CD14-positive monocyte (primary cell): Measurements from ENCODE around the gene FIBCD1. TPM values are rescaled to one million over a fixed set of nuclear protein-coding genes. Genes with fewer than 3 reads are reported as not detected.

Experiments
- DNase-seq, 3 donors: peaks; one replicate each; pipeline ENCODE4 v3.0.0-alpha.2; 2011 to 2022
- H2AFZ ChIP-seq: 2 replicates; pipeline ENCODE4 v1.6.0; 2012; ENCODE audit warnings: mild to moderate bottlenecking, low read depth, low read length, inconsistent platforms; ENCODE audit not compliant: insufficient read depth, poor library complexity, severe bottlenecking
- H3K27ac ChIP-seq, 2 donors: 1 replicate in 1 of 2; 2 replicates in 1 of 2; pipeline ENCODE4 v1.5.1; 2012 to 2013; ENCODE audit warnings: low read length in 2 of 2, control low read depth in 1 of 2, inconsistent platforms in 1 of 2, low read depth in 1 of 2, mild to moderate bottlenecking in 1 of 2
- H3K27me3 ChIP-seq, 2 donors: one replicate each; pipeline versions ENCODE4 v1.6.0 to v1.6.1; 2011 to 2013; ENCODE audit warnings: low read length in 2 of 2; ENCODE audit not compliant: control insufficient read depth in 2 of 2, insufficient read depth in 2 of 2
- H3K36me3 ChIP-seq, 2 donors: replicated peaks in 1 of 2; 1 replicate in 1 of 2; 2 replicates in 1 of 2; pipeline versions ENCODE4 v1.5.1 to v1.6.1; 2012 to 2013; ENCODE audit warnings: low read length in 2 of 2, control low read depth in 1 of 2, inconsistent platforms in 1 of 2, mild to moderate bottlenecking in 1 of 2; ENCODE audit not compliant: insufficient read depth in 2 of 2, control insufficient read depth in 1 of 2
- H3K4me1 ChIP-seq, 2 donors: 1 replicate in 1 of 2; 2 replicates in 1 of 2; pipeline versions ENCODE4 v1.5.1 to v1.6.1; 2012 to 2013; ENCODE audit warnings: low read length in 2 of 2, control low read depth in 1 of 2, inconsistent platforms in 1 of 2, mild to moderate bottlenecking in 1 of 2, moderate library complexity in 1 of 2; ENCODE audit not compliant: insufficient read depth in 2 of 2, control insufficient read depth in 1 of 2
- H3K4me2 ChIP-seq: replicated peaks from 2 replicates; pipeline ENCODE3; 2012; ENCODE audit warnings: low read length, moderate library complexity, mild to moderate bottlenecking; ENCODE audit not compliant: poor library complexity, severe bottlenecking; ENCODE audit errors: extremely low read depth
- H3K4me3 ChIP-seq, 3 experiments: fragments of 200-600 bp in 1 of 3; sonication (generic) in 1 of 3; replicated peaks in 1 of 3; 1 replicate in 2 of 3; 2 replicates in 1 of 3; pipeline ENCODE4 v1.5.1; 2011 to 2013; ENCODE audit warnings: low read length in 3 of 3, mild to moderate bottlenecking in 3 of 3, control low read depth in 2 of 3, low read depth in 2 of 3, inconsistent platforms in 1 of 3, moderate library complexity in 1 of 3
- H3K79me2 ChIP-seq: 2 replicates; pipeline ENCODE4 v1.6.0; 2012; ENCODE audit warnings: mild to moderate bottlenecking, control low read depth, inconsistent platforms, low read length, moderate library complexity; ENCODE audit not compliant: insufficient read depth
- H3K9ac ChIP-seq: 2 replicates; pipeline ENCODE4 v1.6.0; 2017; ENCODE audit warnings: low read length, mild to moderate bottlenecking; ENCODE audit not compliant: insufficient read depth, poor library complexity, severe bottlenecking
- H3K9me3 ChIP-seq, 2 donors: replicated peaks in 1 of 2; 1 replicate in 1 of 2; 2 replicates in 1 of 2; pipeline versions ENCODE4 v1.5.1 to v1.6.1; 2012 to 2013; ENCODE audit warnings: low read length in 2 of 2, control low read depth in 1 of 2; ENCODE audit not compliant: control insufficient read depth in 1 of 2, insufficient read depth in 1 of 2
- H4K20me1 ChIP-seq: 2 replicates; pipeline ENCODE4 v1.6.0; 2012; ENCODE audit warnings: mild to moderate bottlenecking, low read length, control low read depth, moderate library complexity; ENCODE audit not compliant: insufficient read depth
- H3K27ac Mint-ChIP-seq, 7 donors: one replicate each; pipeline ENCODE4 v1.8.0; 2020; ENCODE audit warnings: mild to moderate bottlenecking in 7 of 7, mixed read lengths in 7 of 7, moderate library complexity in 6 of 7, inconsistent platforms in 2 of 7
- H3K27me3 Mint-ChIP-seq, 3 donors: one replicate each; pipeline ENCODE4 v1.8.0; 2021 to 2022; ENCODE audit warnings: low read depth in 3 of 3, mild to moderate bottlenecking in 3 of 3, mixed read lengths in 3 of 3, moderate library complexity in 3 of 3, inconsistent platforms in 1 of 3
- H3K36me3 Mint-ChIP-seq, 2 donors: one replicate each; pipeline ENCODE4 v1.8.0; 2020; ENCODE audit warnings: mixed read lengths in 2 of 2, inconsistent platforms in 1 of 2, mild to moderate bottlenecking in 1 of 2
- H3K4me1 Mint-ChIP-seq: one replicate; pipeline ENCODE4 v1.8.0; 2020; ENCODE audit warnings: mild to moderate bottlenecking, mixed read lengths
- H3K4me3 Mint-ChIP-seq, 2 donors: one replicate each; pipeline ENCODE4 v1.8.0; 2020; ENCODE audit warnings: mild to moderate bottlenecking in 2 of 2, mixed read lengths in 2 of 2, moderate library complexity in 1 of 2
- H3K9me3 Mint-ChIP-seq, 7 donors: one replicate each; pipeline ENCODE4 v1.8.0; 2020 to 2022; ENCODE audit warnings: mixed read lengths in 7 of 7, mild to moderate bottlenecking in 6 of 7, moderate library complexity in 6 of 7, inconsistent platforms in 2 of 7
- WGBS: methylation state at CpG from one replicate; pipeline ENCODE4 v1.1.5; 2013; ENCODE audit warnings: missing lambda C conversion rate; ENCODE audit not compliant: insufficient coverage; 5-methylcytosine and 5-hydroxymethylcytosine counted together
- intact Hi-C, 2 donors: fragments of 100-400 bp; cut with micrococcal nuclease; formaldehyde crosslinking; loops; one replicate each; pipeline versions ENCODE4 v1.15.0 to v1.15.1; 2023
- polyA plus RNA-seq, 3 donors: library from polyadenylated mRNA; depleted of rRNA in 1 of 3; unstranded in 2 of 3; stranded (reverse) in 1 of 3; fragments of 300-500 nt in 2 of 3; fragments of >200 nt in 1 of 3; fragmentation: Illumina TruSeq in 2 of 3; gene quantifications; 1 replicate in 2 of 3; 2 replicates in 1 of 3; pipeline ENCODE4 v1.2.3, GENCODE V29; 2012 to 2021
- TF ChIP-seq, protein P1 (sequence below): fragments of 200-600 bp; IDR thresholded peaks from one replicate; pipeline ENCODE4 v1.8.0; 2022; ENCODE audit warnings: antibody characterized with exemption, mild to moderate bottlenecking

FIBCD1 gene
- polyA plus RNA-seq, 3 donors, result not detected

DNA sequence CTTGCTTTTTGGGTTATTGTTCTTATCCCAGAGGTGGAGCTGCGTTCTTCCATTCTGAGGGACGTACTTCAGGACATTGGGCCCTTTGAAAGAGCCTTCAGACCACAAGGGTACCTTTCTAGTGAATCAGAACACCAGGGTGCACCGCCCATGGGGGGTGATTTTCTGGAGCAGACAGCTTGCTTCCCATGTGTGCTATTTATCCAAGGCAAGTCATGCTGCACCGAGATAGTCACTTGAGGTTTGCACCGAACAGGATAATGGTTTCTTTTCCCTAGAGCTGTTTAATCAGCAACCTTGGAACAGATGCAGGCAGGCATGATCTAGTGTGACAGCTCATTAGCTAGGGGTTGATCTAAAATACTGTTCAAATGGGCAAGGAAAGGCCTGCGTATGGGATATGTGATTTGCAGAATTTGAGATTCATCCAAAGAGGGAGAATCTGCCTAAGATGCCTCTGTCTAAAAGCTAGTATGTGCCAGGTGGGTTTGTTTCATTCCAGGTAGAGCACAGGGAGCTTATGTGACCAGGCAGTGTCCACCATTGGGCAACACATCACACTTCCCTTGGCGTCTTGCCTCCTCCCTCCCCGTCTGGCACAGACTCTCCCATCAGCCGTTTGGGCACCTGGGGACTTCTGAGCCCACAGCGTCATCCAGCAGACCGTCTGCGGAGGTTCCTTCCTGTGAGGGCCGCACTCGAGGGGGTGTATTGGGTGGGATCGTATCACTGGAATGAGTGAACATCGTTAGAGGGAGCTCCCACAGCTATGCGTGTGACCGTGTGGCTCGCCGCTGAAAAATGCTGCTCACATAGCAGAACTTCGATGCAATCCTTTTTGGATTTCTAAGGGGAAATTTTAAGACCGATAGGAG is 80.9 kb downstream of the FIBCD1 start:
- WGBS, result 81% methylated on average over 18 of the region's 22 CpGs
- Mint-ChIP-seq H3K27me3 (peaks cover 0 to 2% (median 0%) of the 10 kb centered on the region in 3 donors), H3K4me1 (peaks cover 4% of the 10 kb centered on the region), H3K27ac (peak overlapping the region in 1 of 7 donors; percentile 19), H3K9me3 (no peaks in the 10 kb centered on the region), H3K36me3 (peaks cover 70 to 73% of the 10 kb centered on the region in 2 donors), H3K4me3 (no peak overlapping the region)
- H2AFZ ChIP-seq, result no peak overlapping the region
- H3K27me3 ChIP-seq, result no peaks in the 10 kb centered on the region
- no peak for DNase-seq
- peaks cover 42 to 90% of the 10 kb centered on the region in 2 donors for H3K36me3 ChIP-seq
- TF ChIP-seq, protein P1, sequence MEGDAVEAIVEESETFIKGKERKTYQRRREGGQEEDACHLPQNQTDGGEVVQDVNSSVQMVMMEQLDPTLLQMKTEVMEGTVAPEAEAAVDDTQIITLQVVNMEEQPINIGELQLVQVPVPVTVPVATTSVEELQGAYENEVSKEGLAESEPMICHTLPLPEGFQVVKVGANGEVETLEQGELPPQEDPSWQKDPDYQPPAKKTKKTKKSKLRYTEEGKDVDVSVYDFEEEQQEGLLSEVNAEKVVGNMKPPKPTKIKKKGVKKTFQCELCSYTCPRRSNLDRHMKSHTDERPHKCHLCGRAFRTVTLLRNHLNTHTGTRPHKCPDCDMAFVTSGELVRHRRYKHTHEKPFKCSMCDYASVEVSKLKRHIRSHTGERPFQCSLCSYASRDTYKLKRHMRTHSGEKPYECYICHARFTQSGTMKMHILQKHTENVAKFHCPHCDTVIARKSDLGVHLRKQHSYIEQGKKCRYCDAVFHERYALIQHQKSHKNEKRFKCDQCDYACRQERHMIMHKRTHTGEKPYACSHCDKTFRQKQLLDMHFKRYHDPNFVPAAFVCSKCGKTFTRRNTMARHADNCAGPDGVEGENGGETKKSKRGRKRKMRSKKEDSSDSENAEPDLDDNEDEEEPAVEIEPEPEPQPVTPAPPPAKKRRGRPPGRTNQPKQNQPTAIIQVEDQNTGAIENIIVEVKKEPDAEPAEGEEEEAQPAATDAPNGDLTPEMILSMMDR, result no peak
- H4K20me1 ChIP-seq, result no peaks in the 10 kb centered on the region
- H3K9me3 ChIP-seq, result no peaks in the 10 kb centered on the region
- no peaks in the 10 kb centered on the region for H3K4me1 ChIP-seq
- H3K4me3 ChIP-seq, result no peak overlapping the region
- no peak overlapping the region for H3K27ac ChIP-seq
- intact Hi-C loops, result no loop called here
- no peak overlapping the region for H3K9ac ChIP-seq
- peaks cover 2% of the 10 kb centered on the region for H3K79me2 ChIP-seq
- H3K4me2 ChIP-seq, result no peak overlapping the region

DNA sequence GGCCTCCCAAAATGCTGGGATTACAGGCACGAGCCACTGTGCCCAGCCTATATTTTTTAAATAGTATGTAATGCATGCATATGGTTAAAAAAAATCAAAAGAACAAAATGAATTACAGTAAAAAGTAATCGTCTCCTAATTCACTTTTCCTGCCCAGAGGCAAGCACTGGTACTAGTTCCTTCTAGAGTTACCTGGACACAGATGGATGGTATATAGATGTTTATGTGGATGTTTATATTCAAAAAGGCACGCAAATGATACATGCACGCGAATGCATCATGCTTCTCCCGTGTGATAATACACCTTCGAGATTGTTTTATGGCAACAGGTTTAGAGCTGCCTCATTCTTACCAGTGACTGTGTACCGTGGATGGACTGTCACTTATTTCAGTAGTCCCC is 82.6 kb downstream of the FIBCD1 start:
- Histone ChIP-seq H3K4me1 (no peaks in the 10 kb centered on the region), H3K36me3 (peaks cover 36 to 74% of the 10 kb centered on the region in 2 donors), H3K79me2 (peaks cover 9% of the 10 kb centered on the region), H3K4me2 (no peak overlapping the region), H3K4me3 (no peak overlapping the region), H3K9me3 (no peaks in the 10 kb centered on the region), H3K27ac (no peak overlapping the region), H3K9ac (no peak overlapping the region), H4K20me1 (no peaks in the 10 kb centered on the region), H3K27me3 (no peaks in the 10 kb centered on the region), H2AFZ (no peak overlapping the region)
- no peak overlapping the region for H3K4me3 Mint-ChIP-seq
- H3K9me3 Mint-ChIP-seq, result no peaks in the 10 kb centered on the region
- H3K27me3 Mint-ChIP-seq, result peaks cover 0 to 2% (median 0%) of the 10 kb centered on the region in 3 donors
- 100% methylated on average over 5 of the region's 8 CpGs for WGBS
- DNase-seq, result no peak
- H3K4me1 Mint-ChIP-seq, result peaks cover 4% of the 10 kb centered on the region
- peaks cover 56 to 59% of the 10 kb centered on the region in 2 donors for H3K36me3 Mint-ChIP-seq
- no peak overlapping the region for H3K27ac Mint-ChIP-seq
- TF ChIP-seq, protein P1, result no peak
- intact Hi-C loops, result no loop called here
